OCI-LY1 (cell line): Measurements from ENCODE around the gene HINFP.

Experiments
- H2AFZ ChIP-seq: fragments of 200-600 bp; sonication (generic), shearing (Covaris generic); 2 replicates; pipeline ENCODE4 v1.6.0; 2014; ENCODE audit warnings: antibody characterized with exemption, mild to moderate bottlenecking, low read length
- H3F3A ChIP-seq: fragments of 200-600 bp; sonication (generic), shearing (Covaris generic); 2 replicates; pipeline ENCODE4 v1.6.0; 2014; ENCODE audit warnings: mild to moderate bottlenecking, antibody characterized with exemption, low read length, moderate library complexity; ENCODE audit not compliant: insufficient read depth
- H3K27ac ChIP-seq: fragments of 200-600 bp; sonication (generic); 2 replicates; pipeline ENCODE4 v1.5.1; 2014; ENCODE audit warnings: low read length, mixed run types, mild to moderate bottlenecking, low read depth; ENCODE audit not compliant: poor library complexity, severe bottlenecking
- H3K27me3 ChIP-seq: fragments of 200-600 bp; sonication (generic); 2 replicates; pipeline ENCODE4 v1.6.0; 2014; ENCODE audit warnings: antibody characterized with exemption, mild to moderate bottlenecking, low read length, moderate library complexity; ENCODE audit not compliant: insufficient read depth
- H3K36me3 ChIP-seq: fragments of 200-600 bp; sonication (generic); 2 replicates; pipeline ENCODE4 v1.6.1; 2014; ENCODE audit warnings: mild to moderate bottlenecking, antibody characterized with exemption, low read length, moderate library complexity, mixed read lengths; ENCODE audit not compliant: insufficient read depth
- H3K4me1 ChIP-seq: fragments of 200-600 bp; sonication (generic); 2 replicates; pipeline ENCODE4 v1.5.1; 2014; ENCODE audit warnings: mild to moderate bottlenecking, low read length, moderate library complexity; ENCODE audit not compliant: insufficient read depth, severe bottlenecking
- H3K4me2 ChIP-seq: fragments of 200-600 bp; sonication (generic), shearing (Covaris generic); 2 replicates; pipeline ENCODE4 v1.6.1; 2014; ENCODE audit warnings: low read length
- H3K4me3 ChIP-seq: fragments of 200-600 bp; sonication (generic); 2 replicates; pipeline ENCODE4 v1.5.1; 2014; ENCODE audit warnings: low read length, low read depth, mild to moderate bottlenecking, mixed read lengths; ENCODE audit not compliant: poor library complexity, severe bottlenecking
- H3K79me2 ChIP-seq: fragments of 200-600 bp; shearing (Covaris generic); 2 replicates; pipeline ENCODE4 v1.6.1; 2016; ENCODE audit warnings: mixed run types, low read length, mixed read lengths; ENCODE audit not compliant: insufficient read depth
- H3K9ac ChIP-seq: fragments of 200-600 bp; sonication (generic), shearing (Covaris generic); 2 replicates; pipeline ENCODE4 v1.6.1; 2014; ENCODE audit warnings: mild to moderate bottlenecking, low read length, mixed read lengths
- H3K9me2 ChIP-seq: fragments of 200-600 bp; sonication (generic), shearing (Covaris generic); 2 replicates; pipeline ENCODE4 v1.6.1; 2014; ENCODE audit warnings: low read depth, mild to moderate bottlenecking, low read length, mixed read lengths
- H3K9me3 ChIP-seq: fragments of 200-600 bp; shearing (Covaris generic); 2 replicates; pipeline ENCODE4 v1.6.1; 2014; ENCODE audit warnings: low read length, mixed read lengths
- H4K20me1 ChIP-seq: fragments of 200-600 bp; sonication (generic), shearing (Covaris generic); 2 replicates; pipeline ENCODE4 v1.6.0; 2016; ENCODE audit warnings: mild to moderate bottlenecking, low read length; ENCODE audit not compliant: insufficient read depth
- EZH2 ChIP-seq: fragments of 200-600 bp; sonication (generic), shearing (Covaris generic); IDR thresholded peaks from 2 replicates; pipeline ENCODE4 v1.8.0; 2017; ENCODE audit warnings: borderline replicate concordance, mixed run types, mild to moderate bottlenecking, antibody characterized with exemption, low read length, moderate library complexity, mixed read lengths
- TF ChIP-seq, protein P1 (sequence below): fragments of 200-600 bp; sonication (generic), shearing (Covaris generic); IDR thresholded peaks from 2 replicates; pipeline ENCODE4 v1.5.1; 2017; ENCODE audit warnings: mild to moderate bottlenecking, antibody characterized with exemption, low read length, moderate library complexity, mixed read lengths

Gene HINFP

DNA sequence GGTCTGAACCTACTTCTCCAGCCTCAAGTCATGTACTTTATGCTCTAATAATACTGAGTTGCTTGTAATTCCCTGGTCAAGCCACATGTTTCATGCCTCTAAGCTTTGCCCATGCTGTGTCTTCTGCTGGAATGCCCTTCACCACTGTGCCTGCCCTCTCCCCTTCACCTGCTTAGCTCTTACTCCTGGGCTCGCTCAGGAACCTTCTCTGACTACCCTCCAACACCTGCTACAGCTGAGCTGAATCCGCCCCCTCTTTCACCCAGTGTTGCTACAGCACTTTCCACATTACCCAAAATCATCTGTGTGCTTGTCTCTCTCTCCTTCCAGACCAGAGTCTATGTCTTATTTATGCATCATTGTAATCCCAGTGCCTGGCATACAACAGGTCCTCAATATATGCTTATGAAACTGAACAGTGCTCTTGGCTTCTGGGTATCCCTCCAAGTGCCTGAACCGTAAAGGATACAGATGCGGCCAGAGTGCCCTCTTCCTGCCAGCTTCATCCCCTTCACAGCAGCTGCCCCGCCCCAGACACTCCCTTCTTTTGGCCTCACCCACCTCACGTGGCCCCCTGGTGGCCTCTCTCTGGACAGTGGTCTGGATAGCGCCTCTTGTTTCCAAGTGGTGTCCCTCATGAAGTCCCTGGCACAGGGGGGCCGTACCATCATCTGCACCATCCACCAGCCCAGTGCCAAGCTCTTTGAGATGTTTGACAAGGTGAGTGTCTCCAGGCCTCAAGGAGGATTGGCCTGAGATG lies 34.5 kb downstream of the HINFP start:
- TF ChIP-seq EZH2 = no peak
- TF ChIP-seq, protein P1, sequence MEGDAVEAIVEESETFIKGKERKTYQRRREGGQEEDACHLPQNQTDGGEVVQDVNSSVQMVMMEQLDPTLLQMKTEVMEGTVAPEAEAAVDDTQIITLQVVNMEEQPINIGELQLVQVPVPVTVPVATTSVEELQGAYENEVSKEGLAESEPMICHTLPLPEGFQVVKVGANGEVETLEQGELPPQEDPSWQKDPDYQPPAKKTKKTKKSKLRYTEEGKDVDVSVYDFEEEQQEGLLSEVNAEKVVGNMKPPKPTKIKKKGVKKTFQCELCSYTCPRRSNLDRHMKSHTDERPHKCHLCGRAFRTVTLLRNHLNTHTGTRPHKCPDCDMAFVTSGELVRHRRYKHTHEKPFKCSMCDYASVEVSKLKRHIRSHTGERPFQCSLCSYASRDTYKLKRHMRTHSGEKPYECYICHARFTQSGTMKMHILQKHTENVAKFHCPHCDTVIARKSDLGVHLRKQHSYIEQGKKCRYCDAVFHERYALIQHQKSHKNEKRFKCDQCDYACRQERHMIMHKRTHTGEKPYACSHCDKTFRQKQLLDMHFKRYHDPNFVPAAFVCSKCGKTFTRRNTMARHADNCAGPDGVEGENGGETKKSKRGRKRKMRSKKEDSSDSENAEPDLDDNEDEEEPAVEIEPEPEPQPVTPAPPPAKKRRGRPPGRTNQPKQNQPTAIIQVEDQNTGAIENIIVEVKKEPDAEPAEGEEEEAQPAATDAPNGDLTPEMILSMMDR = peak; percentile 24; the same call in 1 of the 2 replicates
- H3K9ac ChIP-seq = no peak overlapping the region
- no peaks in the 10 kb centered on the region for H3K79me2 ChIP-seq
- H4K20me1 ChIP-seq = no peaks in the 10 kb centered on the region
- H3K4me2 ChIP-seq = no peak overlapping the region
- no peaks in the 10 kb centered on the region for H3K27me3 ChIP-seq
- no peaks in the 10 kb centered on the region for H3F3A ChIP-seq
- H3K36me3 ChIP-seq = no peaks in the 10 kb centered on the region
- no peak overlapping the region for H2AFZ ChIP-seq
- H3K4me3 ChIP-seq = no peak overlapping the region
- no peaks in the 10 kb centered on the region for H3K9me3 ChIP-seq
- H3K27ac ChIP-seq = no peak overlapping the region
- H3K9me2 ChIP-seq = no peaks in the 10 kb centered on the region
- H3K4me1 ChIP-seq = no peaks in the 10 kb centered on the region

DNA sequence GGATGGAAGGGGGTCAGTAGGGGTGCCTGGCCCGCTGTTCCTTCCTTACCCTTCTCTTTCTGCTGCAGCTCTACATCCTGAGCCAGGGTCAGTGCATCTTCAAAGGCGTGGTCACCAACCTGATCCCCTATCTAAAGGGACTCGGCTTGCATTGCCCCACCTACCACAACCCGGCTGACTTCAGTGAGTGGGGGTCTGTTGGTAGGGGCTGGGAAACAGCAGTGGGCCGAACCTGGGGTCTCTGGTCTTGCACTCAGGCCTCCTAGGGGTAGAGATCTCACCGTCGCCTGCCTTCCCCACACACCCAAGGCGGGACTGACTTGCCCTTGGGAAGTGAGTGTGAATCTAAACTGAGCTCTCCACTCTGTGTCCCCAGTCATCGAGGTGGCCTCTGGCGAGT lies 35.1 kb downstream of the HINFP start:
- TF ChIP-seq EZH2 = no peak
- TF ChIP-seq, protein P1 = no peak
- Histone ChIP-seq H3K36me3 (no peaks in the 10 kb centered on the region), H3K4me1 (no peaks in the 10 kb centered on the region), H3K79me2 (no peaks in the 10 kb centered on the region), H3K9ac (no peak overlapping the region), H3K9me2 (no peaks in the 10 kb centered on the region), H2AFZ (no peak overlapping the region), H3K27me3 (no peaks in the 10 kb centered on the region), H3K9me3 (no peaks in the 10 kb centered on the region), H3F3A (no peaks in the 10 kb centered on the region), H4K20me1 (no peaks in the 10 kb centered on the region), H3K27ac (no peak overlapping the region), H3K4me2 (no peak overlapping the region), H3K4me3 (no peak overlapping the region)

DNA sequence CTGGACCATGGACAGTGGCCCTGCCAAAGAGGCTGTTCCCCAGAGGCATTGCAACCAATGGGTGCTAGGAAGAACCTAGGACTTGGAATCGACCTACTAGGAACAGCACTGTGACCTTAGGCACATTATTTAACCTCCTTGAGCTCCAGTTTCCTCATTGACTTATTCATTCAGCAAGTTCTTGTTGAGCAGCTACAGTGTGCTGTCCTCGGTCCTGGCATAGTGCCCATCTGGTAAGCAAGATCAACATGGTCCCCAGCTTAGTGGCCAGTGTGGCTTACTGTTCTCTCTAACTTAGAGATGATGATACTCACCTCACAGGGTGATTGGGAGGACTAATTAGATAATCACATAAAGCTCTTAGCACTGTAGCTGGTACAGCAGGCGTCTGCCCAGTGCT lies 35.7 kb downstream of the HINFP start:
- Histone ChIP-seq H3K36me3 (no peaks in the 10 kb centered on the region), H3K4me2 (no peak overlapping the region), H3K9me2 (no peaks in the 10 kb centered on the region), H4K20me1 (no peaks in the 10 kb centered on the region), H3K27ac (no peak overlapping the region), H3K4me3 (no peak overlapping the region), H3K4me1 (no peaks in the 10 kb centered on the region), H3K9me3 (no peaks in the 10 kb centered on the region), H3K9ac (no peak overlapping the region), H3K27me3 (no peaks in the 10 kb centered on the region), H3K79me2 (no peaks in the 10 kb centered on the region), H3F3A (no peaks in the 10 kb centered on the region), H2AFZ (no peak overlapping the region)
- TF ChIP-seq, protein P1 = no peak
- no peak for TF ChIP-seq EZH2
